DMS 273 treated with DMSO at 0.1 percent for 48 hours (cell line): ENCODE data around the gene TRAPPC10.

ENCODE experiments used
- DNase-seq: peaks from one replicate; lab custom pipeline; 2025; lab: John Stamatoyannopoulos, UW

TRAPPC10 gene

GRCh38 chr21:44064852-44065403 is 52.8 kb downstream of the TRAPPC10 start:
- DNase-seq = no peak

GRCh38 chr21:44065428-44065827 is 53.3 kb downstream of the TRAPPC10 start:
- no peak for DNase-seq

- no peak for DNase-seq
These were observed 54.0 kb downstream of the TRAPPC10 start for GRCh38 chr21:44066116-44066515.

- no peak for DNase-seq
These were observed 55.1 kb downstream of the TRAPPC10 start for GRCh38 chr21:44067011-44067839.

- DNase-seq = no peak
These were observed 58.3 kb downstream of the TRAPPC10 start for GRCh38 chr21:44070391-44070790.

- DNase-seq = no peak
These were observed 59.4 kb downstream of the TRAPPC10 start for GRCh38 chr21:44071359-44072104.

GRCh38 chr21:44072111-44072510 is 60.0 kb downstream of the TRAPPC10 start:
- DNase-seq = no peak

- no peak for DNase-seq
These were observed 62.3 kb downstream of the TRAPPC10 start for GRCh38 chr21:44074315-44074958.

GRCh38 chr21:44076316-44076715 is 64.2 kb downstream of the TRAPPC10 start:
- DNase-seq = no peak

GRCh38 chr21:44078411-44078981 is 66.4 kb downstream of the TRAPPC10 start:
- DNase-seq = no peak

- no peak for DNase-seq
These were observed 67.3 kb downstream of the TRAPPC10 start for GRCh38 chr21:44079446-44079845.

- no peak for DNase-seq
These were observed 67.7 kb downstream of the TRAPPC10 start for GRCh38 chr21:44079846-44080245.

- no peak for DNase-seq
These were observed 70.7 kb downstream of the TRAPPC10 start for GRCh38 chr21:44082648-44083440.

GRCh38 chr21:44083631-44084291 is 71.7 kb downstream of the TRAPPC10 start:
- DNase-seq = no peak

- DNase-seq = no peak
These were observed 72.6 kb downstream of the TRAPPC10 start for GRCh38 chr21:44084496-44085241.

- no peak for DNase-seq
These were observed 73.6 kb downstream of the TRAPPC10 start for GRCh38 chr21:44085491-44086321.

GRCh38 chr21:44086636-44087425 is 74.7 kb downstream of the TRAPPC10 start:
- DNase-seq = no peak
